Motor neuron (in vitro differentiated cells): ENCODE results near the gene MAPK11. TPM values are rescaled to one million over a fixed set of nuclear protein-coding genes. Genes with fewer than 3 reads are reported as not detected.
A peak's percentile ranks its signal among the peaks of the same experiment; 100 is the strongest.

Experiments
- ATAC-seq, 8 experiments: fragments of 200-7000 bp; cut with Tn5 transposase; replicated peaks in 6 of 8; 2 replicates each; pipeline ENCODE4 v1.8.0; 2021; ENCODE audit warnings: mild to moderate bottlenecking in 8 of 8, moderate library complexity in 8 of 8
- H3K27ac ChIP-seq, 2 donors: fragments of 250-450 bp; sonication (Bioruptor Pico); 2 replicates each; pipeline ENCODE4 v1.9.0; 2021; ENCODE audit warnings: antibody characterized with exemption in 2 of 2, mild to moderate bottlenecking in 2 of 2, moderate library complexity in 1 of 2
- H3K4me1 ChIP-seq, 2 donors: fragments of 250-450 bp; sonication (Bioruptor Pico); replicated peaks in 1 of 2; 2 replicates each; pipeline ENCODE4 v1.6.1; 2021; ENCODE audit warnings: antibody characterized with exemption in 2 of 2, mild to moderate bottlenecking in 2 of 2, moderate library complexity in 1 of 2
- H3K4me3 ChIP-seq, 5 donors: fragments of 250-450 bp; sonication (Bioruptor Pico); 2 replicates each; pipeline ENCODE4 v1.9.0; 2021; ENCODE audit warnings: antibody characterized with exemption in 5 of 5, mild to moderate bottlenecking in 5 of 5, moderate library complexity in 4 of 5
- WGBS, 10 experiments: fragments of 450-650 bp; shearing (Covaris generic); methylation state at CpG; one replicate each; pipeline ENCODE4 v1.0.0; 2022; 5-methylcytosine and 5-hydroxymethylcytosine counted together
- in situ Hi-C, 9 experiments: fragments of 400-800 bp; cut with MboI; loops; one replicate each; pipeline ENCODE4 v1.15.0; 2021; ENCODE audit warnings: low sequenced_read_pairs in 9 of 9, low pct_unique_long_range_greater_than_20kb in 2 of 9; ENCODE audit not compliant: unreplicated experiment in 9 of 9
- total RNA-seq, 8 experiments: library from RNA; unstranded; fragments of 300-600 nt; gene quantifications; 2 replicates each; pipeline versions ENCODE4 v1.2.3 to v1.2.4, GENCODE V29; 2022

Gene MAPK11
- total RNA-seq, 8 experiments from 2014 or later, result 2.6 to 26.7 (median 15.9) TPM

DNA sequence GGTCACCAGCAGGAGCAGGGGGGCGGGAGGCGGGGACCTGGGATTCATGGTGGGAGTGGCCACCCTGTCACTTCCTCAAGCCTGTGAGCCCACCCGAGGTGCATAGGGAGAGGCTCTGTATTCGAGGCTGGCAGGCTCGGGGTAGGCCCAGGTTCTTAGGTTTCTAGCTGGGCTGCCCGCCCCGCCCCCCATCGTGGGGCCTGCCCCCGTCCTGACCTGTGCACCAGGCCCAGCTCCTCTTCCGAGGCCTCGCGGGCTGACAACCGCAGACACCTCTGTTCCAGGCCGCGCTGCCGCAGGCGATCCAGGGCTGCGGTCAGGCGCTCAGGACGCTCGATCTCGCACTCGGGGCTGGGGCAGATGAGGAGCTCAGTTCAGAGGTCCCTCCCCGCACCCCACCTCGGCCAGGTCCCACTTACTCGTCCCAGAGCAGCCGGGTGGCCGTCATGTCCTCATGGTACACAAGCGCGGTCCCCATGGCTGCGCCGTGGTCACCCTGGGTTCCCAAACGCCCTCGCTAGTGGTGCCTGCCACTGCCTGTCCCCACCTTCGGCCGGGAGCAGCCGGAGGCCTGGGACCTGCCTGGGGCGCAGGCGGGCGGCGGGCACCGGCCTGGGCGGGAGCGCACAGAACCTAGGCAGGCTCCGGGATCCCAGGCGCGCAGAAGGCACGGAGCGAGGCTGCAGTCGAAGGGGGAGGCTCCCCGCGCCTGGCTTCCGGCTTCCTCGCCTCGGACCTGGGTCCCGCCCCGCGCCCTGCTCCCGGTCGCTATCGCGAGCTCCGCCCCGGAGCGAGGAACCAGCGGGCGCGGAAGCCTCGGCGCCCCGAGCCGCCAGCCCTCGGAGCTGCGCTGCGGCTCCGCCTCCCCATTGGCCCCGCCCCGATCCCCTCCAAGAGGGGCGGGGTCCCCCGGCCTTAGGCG, 19.4 kb downstream of the MAPK11 start, which contains the start of gene HDAC10:
Gene HDAC10, minus strand, starts transcription at position 711 of the 922 bp plus-strand sequence. Its CDS starts 233 bp downstream, at position 478.
- H3K27ac ChIP-seq, result peak within 1 kb of the TSS; percentile 71 to 76
- WGBS, 10 experiments, result no CpG with 5 or more reads among the region's 81 CpGs
- in situ Hi-C loops, result no loop called here
- H3K4me1 ChIP-seq, result peaks cover 32 to 37% of the 10 kb centered on the region in 2 donors
- peak; percentile 55 to 85 (median 66) for ATAC-seq
- H3K4me3 ChIP-seq, result peak within 1 kb of the TSS; percentile 40 to 50 (median 46)

DNA sequence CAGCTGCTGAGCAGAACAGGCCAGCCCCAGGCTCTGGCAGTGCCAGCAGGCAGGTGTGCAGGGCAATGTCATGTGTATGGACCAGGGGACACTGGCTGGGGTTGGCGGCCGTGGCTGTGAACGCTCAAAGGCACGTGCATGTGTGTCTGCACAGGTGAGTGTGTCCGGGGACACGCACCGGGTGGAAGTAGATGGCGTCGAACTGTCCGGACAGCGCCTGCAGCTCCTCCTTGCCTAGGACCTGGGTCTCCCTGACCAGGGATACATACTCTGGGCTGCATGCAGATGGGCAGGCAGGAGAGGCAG, 20.0 kb downstream of the MAPK11 start:
- no CpG with 5 or more reads among the region's 11 CpGs for WGBS, 10 experiments
- Histone ChIP-seq H3K27ac (peak overlapping the region in 1 of 2 donors; percentile 76), H3K4me1 (peaks cover 36 to 40% of the 10 kb centered on the region in 2 donors), H3K4me3 (peak overlapping the region; percentile 40 to 50 (median 46))
- in situ Hi-C loops, result no loop called here
- ATAC-seq, result no peak

DNA sequence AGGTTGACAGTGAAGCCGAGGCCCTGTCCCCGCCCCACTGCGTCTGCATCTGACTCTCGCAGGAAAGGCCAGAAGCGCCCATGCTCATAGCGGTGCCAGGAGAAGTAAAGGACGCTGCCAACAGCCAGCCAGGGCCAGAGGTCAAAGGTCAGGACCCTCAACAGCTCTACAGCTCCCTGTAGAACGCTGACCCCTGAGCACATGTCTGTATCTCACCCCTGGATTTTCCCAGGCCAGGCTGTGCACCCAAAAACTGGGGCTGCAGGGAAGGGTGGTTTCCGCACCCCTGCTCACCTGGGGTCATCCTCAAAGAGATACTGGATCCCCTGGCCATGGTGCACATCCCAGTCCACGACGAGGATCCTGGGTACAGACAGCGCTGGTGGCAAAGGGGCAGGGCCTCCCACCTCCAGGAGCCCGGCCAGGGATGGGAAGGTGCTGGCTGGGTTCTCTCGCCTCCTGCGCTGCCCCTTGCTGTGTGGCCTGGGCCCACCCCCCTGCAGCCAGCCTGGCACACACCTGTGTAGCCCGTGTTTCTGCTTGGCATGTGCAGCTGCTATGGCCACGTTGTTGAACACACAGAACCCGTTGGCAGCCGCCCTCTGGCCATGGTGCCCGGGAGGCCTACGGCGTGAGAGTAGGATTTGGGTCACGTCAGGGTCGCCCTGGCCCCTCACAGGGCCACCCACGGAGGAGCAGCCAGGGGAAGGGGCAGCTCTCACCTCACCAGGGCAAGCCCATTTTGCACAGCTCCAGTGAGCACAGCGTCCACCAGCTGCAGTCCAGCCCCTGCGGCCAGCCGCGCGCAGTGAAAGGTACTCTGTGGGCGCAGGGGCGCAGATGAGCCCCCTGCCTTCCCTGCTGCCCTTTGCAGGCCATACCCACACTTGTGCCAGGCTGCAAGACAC, 20.6 kb downstream of the MAPK11 start:
- 20 to 100% methylated on average over 1 to 5 of the region's 32 CpGs; no CpG with 5 or more reads in 8 of the 10 experiments for WGBS, 10 experiments
- in situ Hi-C loops, result no loop called here
- peak overlapping the region in 2 of 5 donors; percentile 46 to 48 for H3K4me3 ChIP-seq

DNA sequence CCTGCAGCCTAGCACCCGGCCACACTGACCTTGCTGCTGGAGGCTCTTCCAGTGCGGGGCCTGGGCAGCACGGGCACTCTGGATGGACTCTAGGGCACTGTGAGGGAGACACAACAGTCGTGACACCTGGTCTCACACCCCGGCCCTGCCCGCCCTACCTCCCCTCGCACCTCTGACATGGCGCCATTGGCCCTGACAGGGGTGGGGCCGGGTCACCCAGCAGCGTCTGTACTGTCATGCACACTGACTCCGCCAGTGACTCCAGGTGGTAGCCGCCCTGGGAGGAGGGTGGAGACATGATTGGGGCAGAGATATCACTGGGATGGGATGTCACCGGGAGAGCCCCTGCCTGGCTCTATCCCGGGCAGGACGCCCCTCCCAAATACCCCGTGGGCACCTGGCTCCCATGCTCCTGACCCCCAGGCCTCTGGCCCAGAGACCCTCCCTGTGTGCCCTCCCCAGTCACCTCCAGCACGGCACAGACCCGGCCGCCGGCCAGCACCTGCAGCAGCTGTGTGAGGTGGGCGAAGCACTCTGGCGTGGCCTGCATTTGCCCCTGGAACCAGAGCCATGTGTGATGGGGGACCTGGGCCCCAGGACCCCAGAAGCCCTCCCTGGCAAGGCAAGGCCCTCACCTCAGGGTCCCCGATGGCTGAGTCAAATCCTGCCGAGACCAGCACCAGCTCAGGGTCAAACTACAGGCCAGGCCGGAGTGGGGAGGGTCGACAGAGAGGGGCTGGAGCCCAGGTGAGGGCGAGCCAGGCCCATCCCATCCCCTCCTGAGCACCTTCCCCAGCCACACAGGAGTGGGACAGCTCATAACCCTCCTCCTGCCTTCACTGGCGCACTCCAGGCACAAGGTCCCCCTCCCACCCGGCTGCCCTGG, 21.7 kb downstream of the MAPK11 start:
- WGBS, 10 experiments, result 100% methylated on average over 4 of the region's 29 CpGs; no CpG with 5 or more reads in 9 of the 10 experiments
- no peak for ATAC-seq
- H3K4me3 ChIP-seq, result peak overlapping the region in 1 of 5 donors; percentile 12
- in situ Hi-C loops, result no loop called here
- H3K27ac ChIP-seq, result peak overlapping the region; percentile 64 to 72
- peaks cover 36 to 40% of the 10 kb centered on the region in 2 donors for H3K4me1 ChIP-seq

More for the DNA sequence above, 20.6 kb downstream of the MAPK11 start:
- Histone ChIP-seq H3K4me1 (peaks cover 36 to 40% of the 10 kb centered on the region in 2 donors), H3K27ac (peak overlapping the region in 1 of 2 donors; percentile 76)
- ATAC-seq, result no peak

DNA sequence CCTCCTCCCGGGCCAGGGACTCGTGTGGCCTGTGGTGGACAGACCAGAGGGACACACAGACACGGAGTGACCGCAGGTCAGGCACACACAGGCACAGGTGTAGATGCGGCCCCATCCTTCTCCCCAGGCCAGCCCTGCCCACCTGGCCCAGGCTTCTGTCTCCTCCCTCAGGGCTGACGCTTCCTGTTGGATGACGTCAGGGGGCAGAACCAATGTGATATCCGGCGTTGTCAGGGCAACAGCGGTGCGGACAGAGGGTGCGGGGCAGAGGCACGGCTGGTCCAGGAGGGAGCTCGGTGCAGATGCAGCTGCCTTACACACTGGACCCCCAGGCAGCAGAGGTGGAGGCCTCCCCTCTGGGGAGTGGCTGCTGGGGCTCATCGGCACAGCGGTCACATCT, 22.4 kb downstream of the MAPK11 start:
- in situ Hi-C loops, result no loop called here
- 20 to 40% (median 28%) methylated on average over 2 to 7 of the region's 16 CpGs; no CpG with 5 or more reads in 7 of the 10 experiments for WGBS, 10 experiments
- peaks cover 41 to 44% of the 10 kb centered on the region in 2 donors for H3K4me1 ChIP-seq
- ATAC-seq, result peak in 6 of 8 experiments; percentile 0 to 62 (median 50)
- H3K4me3 ChIP-seq, result peak overlapping the region in 1 of 5 donors; percentile 12
- H3K27ac ChIP-seq, result peak overlapping the region; percentile 69 to 72

DNA sequence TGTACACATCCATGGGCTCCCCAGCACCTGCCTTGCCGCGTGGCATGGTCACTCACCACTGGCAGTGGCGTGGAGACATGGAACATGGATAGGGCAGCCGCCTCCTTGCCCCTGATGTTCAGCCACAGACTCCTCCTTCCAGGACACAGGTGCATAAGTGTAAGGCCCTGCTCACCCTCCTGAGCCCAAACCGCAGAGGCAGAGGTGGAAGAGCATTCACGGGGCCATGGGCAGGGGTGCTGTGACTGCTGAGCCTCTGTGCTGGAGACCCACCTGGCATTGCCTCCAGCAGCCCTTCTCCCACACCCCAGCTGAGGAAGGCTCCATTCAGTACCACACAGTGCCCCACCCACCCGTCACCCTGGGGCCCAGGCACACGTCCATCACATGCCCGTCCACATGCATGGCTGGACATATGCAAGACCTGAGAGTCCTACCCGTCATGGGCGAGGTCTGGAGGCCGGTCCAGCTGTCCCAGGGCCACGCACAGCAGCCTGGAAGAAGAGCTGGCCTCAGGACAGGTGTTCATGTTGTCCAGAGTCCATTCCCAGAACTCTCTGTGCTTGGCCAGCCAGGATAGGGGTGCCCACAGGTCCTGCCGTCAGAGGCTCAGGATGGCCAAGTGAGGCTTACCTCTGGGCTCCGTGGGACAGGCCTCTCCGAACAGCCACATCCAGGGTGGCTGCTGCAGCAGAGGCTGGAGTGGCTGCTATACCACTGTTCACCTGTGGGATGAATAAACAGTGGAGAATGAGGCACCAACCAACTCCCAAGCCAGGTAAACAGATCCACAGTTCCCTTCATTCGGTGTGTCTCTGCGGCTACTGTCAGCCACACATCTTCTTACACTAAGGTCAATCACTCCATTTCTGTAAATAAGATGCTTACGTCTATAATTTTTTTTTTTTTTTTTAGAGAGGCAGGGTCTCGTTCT, 23.7 kb downstream of the MAPK11 start:
- Histone ChIP-seq H3K27ac (no peak overlapping the region), H3K4me3 (peak overlapping the region in 1 of 5 donors; percentile 94), H3K4me1 (peaks cover 39 to 45% of the 10 kb centered on the region in 2 donors)
- no peak for ATAC-seq
- WGBS, 10 experiments, result 60 to 100% (median 78%) methylated on average over 1 to 6 of the region's 20 CpGs; no CpG with 5 or more reads in 4 of the 10 experiments
- in situ Hi-C loops, result no loop called here

DNA sequence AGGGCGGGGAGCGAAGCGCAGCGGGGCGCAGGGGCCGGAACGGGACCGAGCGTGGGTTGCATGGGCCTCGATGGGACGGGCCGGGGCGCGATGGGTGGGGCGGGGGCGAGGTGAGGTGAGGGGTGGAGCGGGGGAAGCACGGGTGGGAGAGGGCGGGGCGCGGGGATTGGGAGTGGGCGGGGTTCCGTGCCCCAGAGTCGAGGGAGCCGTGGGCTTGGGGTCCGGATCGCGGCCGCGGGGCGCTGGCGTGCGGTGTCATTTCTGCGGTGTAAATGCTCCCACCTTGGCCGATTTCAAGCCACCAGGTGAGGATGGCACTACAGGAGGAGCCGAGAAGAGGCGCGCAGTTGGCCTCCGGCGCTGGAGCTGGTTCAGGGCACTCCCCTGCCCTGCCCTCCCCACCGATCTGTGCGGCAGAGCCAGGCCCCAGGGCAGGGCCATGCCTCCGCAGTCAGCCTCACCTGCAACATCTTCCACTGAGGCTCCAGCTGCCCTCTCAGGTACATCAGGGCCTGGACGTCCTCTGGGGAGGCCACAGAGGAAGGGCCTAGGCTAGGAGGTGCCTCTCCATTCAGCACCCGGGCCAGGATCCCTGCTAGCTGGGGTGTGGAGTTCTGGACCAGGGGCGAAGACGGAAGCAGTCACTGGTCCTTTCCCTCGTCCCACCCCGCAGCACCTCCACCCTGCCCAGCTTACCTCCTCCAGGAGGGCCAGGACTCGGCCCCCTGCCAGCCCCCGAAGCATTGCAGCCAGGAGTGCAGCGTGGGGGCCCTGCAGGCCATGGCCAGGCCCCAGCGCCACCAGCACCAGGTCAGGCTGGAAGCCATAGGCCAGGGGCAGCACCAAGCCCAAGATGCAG, 24.7 kb downstream of the MAPK11 start:
- peaks cover 36 to 49% of the 10 kb centered on the region in 2 donors for H3K4me1 ChIP-seq

DNA sequence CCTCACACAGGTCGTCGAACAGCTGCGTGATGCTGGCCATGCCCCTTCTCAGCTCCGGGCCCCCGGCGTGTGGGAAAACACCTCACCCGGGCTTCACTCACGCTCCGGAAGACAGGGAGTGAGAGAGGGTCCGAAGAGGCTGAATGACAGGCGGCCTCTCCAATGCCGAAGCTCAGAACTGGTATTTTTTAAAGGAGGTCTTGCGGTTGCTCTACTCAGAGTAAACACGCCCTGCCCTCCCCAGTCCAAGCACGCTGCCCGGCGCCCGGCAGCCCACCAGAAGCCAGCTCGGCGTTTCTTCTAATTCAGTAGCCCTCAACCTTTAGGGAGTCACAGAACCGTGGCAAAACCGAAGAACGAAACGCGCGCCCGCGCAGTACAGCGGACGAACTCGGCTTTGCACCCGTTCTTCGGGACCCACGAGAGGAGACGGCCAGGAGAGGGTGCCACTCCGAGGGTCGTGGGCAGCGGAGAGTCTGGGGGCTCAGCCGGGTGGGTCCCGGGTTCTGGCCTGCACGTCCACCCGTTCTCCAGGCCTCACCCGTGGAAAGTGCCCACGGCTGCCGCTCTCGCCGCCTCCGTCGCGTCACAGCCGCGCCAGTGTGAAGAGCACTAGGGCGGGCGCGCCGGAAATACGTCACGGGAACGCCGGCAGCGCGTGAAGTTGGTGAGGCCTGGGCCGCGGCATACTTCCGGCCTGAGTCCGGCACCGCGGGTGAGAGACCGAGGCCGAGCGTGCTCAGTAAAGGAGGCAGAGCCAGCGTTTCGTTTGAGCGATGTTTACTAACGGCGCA, 25.6 kb downstream of the MAPK11 start, which contains the start of gene TUBGCP6:
Gene TUBGCP6, minus strand, starts transcription at position 604 of the 794 bp plus-strand sequence. Its CDS starts 564 bp downstream, at position 40.
- in situ Hi-C loops, result no loop called here
- Histone ChIP-seq H3K27ac (peak within 1 kb of the TSS; percentile 81 to 96), H3K4me1 (peaks cover 28 to 42% of the 10 kb centered on the region in 2 donors), H3K4me3 (peak within 1 kb of the TSS; percentile 77 to 94 (median 81))
- ATAC-seq, result peak; percentile 75 to 92 (median 82)
- whole genome bisulfite sequencing, 10 experiments, result 0 to 2% (median 0%) methylated on average over 1 to 24 of the region's 76 CpGs; no CpG with 5 or more reads in 2 of the 10 experiments

More for the DNA sequence above, 24.7 kb downstream of the MAPK11 start:
- 0 to 40% (median 0%) methylated on average over 1 to 4 of the region's 53 CpGs; no CpG with 5 or more reads in 7 of the 10 experiments for WGBS, 10 experiments
- in situ Hi-C loops, result no loop called here
- Histone ChIP-seq H3K4me3 (peak overlapping the region; percentile 77 to 94 (median 81)), H3K27ac (peak overlapping the region; percentile 81 to 96)
- peak in 7 of 8 experiments; percentile 0 to 5 (median 3) for ATAC-seq

DNA sequence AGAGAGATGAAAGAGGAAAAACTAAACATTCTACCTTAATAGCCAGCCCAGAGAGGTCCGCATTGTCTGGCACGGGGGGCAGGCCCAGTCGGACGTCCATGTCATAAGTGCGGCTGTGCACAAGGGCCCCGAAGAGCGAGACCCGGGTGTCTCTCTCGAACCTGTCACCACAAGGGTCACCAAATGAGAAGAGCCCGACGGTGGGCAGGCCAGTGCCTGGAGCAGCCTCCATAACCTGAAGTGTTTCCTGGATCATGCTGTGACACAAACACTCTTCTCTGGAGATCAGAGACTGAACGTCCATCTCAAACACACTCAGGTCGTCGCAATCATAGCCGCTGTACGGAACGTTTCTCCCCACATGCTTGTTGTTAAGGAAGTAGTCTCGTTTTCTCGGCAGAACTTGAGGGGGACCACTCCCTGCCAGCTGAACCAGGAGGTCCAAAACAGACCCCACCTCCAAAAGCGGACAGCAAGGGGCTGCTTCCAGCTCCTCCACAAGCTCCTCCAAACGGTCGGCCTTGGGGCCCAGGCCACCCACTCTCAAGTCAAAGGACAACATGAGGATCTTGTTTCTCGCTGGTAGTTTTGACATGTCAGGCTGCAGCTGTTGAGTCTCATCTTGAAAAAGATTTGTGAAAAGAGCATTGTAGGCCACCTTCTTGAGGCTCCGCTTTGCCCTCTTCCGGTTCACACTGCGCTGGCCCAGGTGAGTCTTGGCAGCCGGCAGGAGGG, 26.3 kb downstream of the MAPK11 start:
- Histone ChIP-seq H3K4me3 (peak overlapping the region; percentile 77 to 94 (median 81)), H3K27ac (peak overlapping the region; percentile 81 to 96), H3K4me1 (peaks cover 28 to 42% of the 10 kb centered on the region in 2 donors)
- ATAC-seq, result no peak
- in situ Hi-C loops, result no loop called here
- 0 to 73% (median 41%) methylated on average over 2 to 16 of the region's 27 CpGs for WGBS, 10 experiments
